ENCODE results near the gene CREBRF.
A peak's percentile ranks its signal among the peaks of the same experiment; 100 is the strongest.
"Not testable (repeated sequence)": the region's sequence is repeated elsewhere in the genome, so short reads cannot be mapped to it uniquely, and the experiment has no call there.

CREBRF gene

GRCh38 chr5:173114536-173114935, 58.4 kb downstream of the CREBRF start:
- no peaks in the 10 kb centered on the region for H3K4me1 ChIP-seq (ENCODE audit: control insufficient read depth, insufficient read depth, low read length)
- no peaks in the 10 kb centered on the region for H3K27me3 ChIP-seq (ENCODE audit: control insufficient read depth, insufficient read depth, low read length)
- peaks cover 4% of the 10 kb centered on the region; the same call in 1 of the 2 replicates for H3K36me3 ChIP-seq (ENCODE audit: control insufficient read depth, insufficient read depth, low read length)
- H3K27ac ChIP-seq (ENCODE audit: low read depth, low read length) = no peak overlapping the region
- H3K9ac ChIP-seq (ENCODE audit: low read depth, low read length) = no peak overlapping the region
- H3K9me3 ChIP-seq (ENCODE audit: control insufficient read depth, insufficient read depth, low read length) = no peaks in the 10 kb centered on the region
- no peak overlapping the region for H3K4me3 ChIP-seq (ENCODE audit: low read depth, low read length)

GRCh38 chr5:173119719-173120118, 63.6 kb downstream of the CREBRF start:
- H3K36me3 ChIP-seq (ENCODE audit: control insufficient read depth, insufficient read depth, low read length) = no peaks in the 10 kb centered on the region

GRCh38 chr5:173123416-173123815, 67.3 kb downstream of the CREBRF start:
- Histone ChIP-seq H3K9me3 (ENCODE audit: control insufficient read depth, insufficient read depth, low read length) (no peaks in the 10 kb centered on the region), H3K27me3 (ENCODE audit: control insufficient read depth, insufficient read depth, low read length) (no peaks in the 10 kb centered on the region), H3K4me3 (ENCODE audit: low read depth, low read length) (no peak overlapping the region), H3K36me3 (ENCODE audit: control insufficient read depth, insufficient read depth, low read length) (no peaks in the 10 kb centered on the region), H3K4me1 (ENCODE audit: control insufficient read depth, insufficient read depth, low read length) (no peaks in the 10 kb centered on the region), H3K27ac (ENCODE audit: low read depth, low read length) (no peak overlapping the region), H3K9ac (ENCODE audit: low read depth, low read length) (no peak overlapping the region)

More at GRCh38 chr5:173119719-173120118, 63.6 kb downstream of the CREBRF start:
- Histone ChIP-seq H3K27ac (ENCODE audit: low read depth, low read length) (no peak overlapping the region), H3K9me3 (ENCODE audit: control insufficient read depth, insufficient read depth, low read length) (no peaks in the 10 kb centered on the region), H3K9ac (ENCODE audit: low read depth, low read length) (no peak overlapping the region), H3K4me3 (ENCODE audit: low read depth, low read length) (no peak overlapping the region), H3K4me1 (ENCODE audit: control insufficient read depth, insufficient read depth, low read length) (no peaks in the 10 kb centered on the region), H3K27me3 (ENCODE audit: control insufficient read depth, insufficient read depth, low read length) (no peaks in the 10 kb centered on the region)

DNA sequence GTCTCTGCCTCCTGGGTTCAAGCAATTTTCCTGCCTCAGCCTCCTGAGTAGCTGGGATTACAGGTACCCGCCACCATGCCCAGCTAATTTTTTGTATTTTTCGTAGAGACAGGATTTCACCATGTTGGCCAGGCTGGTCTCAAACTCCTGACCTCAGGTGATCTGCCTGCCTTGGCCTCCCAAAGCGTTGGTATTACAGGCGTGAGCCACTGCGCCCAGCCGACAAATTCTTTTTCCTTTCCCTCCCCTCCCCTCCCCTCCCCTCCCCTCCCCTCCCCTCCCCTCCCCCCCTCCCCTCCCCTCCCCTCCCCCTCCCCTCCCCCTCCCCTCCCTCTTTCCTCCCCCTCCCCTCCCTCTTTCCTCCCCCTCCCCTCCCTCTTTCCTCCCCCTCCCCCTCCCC, 76.0 kb downstream of the CREBRF start:
- not testable (repeated sequence) for H3K27me3 ChIP-seq (ENCODE audit: control insufficient read depth, insufficient read depth, low read length); H3K9ac ChIP-seq (ENCODE audit: low read depth, low read length); H3K27ac ChIP-seq (ENCODE audit: low read depth, low read length); H3K36me3 ChIP-seq (ENCODE audit: control insufficient read depth, insufficient read depth, low read length); H3K9me3 ChIP-seq (ENCODE audit: control insufficient read depth, insufficient read depth, low read length); H3K4me1 ChIP-seq (ENCODE audit: control insufficient read depth, insufficient read depth, low read length); H3K4me3 ChIP-seq (ENCODE audit: low read depth, low read length)

GRCh38 chr5:173138707-173139106, 82.6 kb downstream of the CREBRF start:
- H3K9ac ChIP-seq (ENCODE audit: low read depth, low read length) = no peak overlapping the region
- H3K36me3 ChIP-seq (ENCODE audit: control insufficient read depth, insufficient read depth, low read length) = no peaks in the 10 kb centered on the region
- peak overlapping the region; percentile 6; the same call in 1 of the 2 replicates for H3K4me3 ChIP-seq (ENCODE audit: low read depth, low read length)
- no peak overlapping the region for H3K27ac ChIP-seq (ENCODE audit: low read depth, low read length)
- no peaks in the 10 kb centered on the region for H3K27me3 ChIP-seq (ENCODE audit: control insufficient read depth, insufficient read depth, low read length)
- H3K4me1 ChIP-seq (ENCODE audit: control insufficient read depth, insufficient read depth, low read length) = peaks cover 29% of the 10 kb centered on the region
- H3K9me3 ChIP-seq (ENCODE audit: control insufficient read depth, insufficient read depth, low read length) = no peaks in the 10 kb centered on the region

DNA sequence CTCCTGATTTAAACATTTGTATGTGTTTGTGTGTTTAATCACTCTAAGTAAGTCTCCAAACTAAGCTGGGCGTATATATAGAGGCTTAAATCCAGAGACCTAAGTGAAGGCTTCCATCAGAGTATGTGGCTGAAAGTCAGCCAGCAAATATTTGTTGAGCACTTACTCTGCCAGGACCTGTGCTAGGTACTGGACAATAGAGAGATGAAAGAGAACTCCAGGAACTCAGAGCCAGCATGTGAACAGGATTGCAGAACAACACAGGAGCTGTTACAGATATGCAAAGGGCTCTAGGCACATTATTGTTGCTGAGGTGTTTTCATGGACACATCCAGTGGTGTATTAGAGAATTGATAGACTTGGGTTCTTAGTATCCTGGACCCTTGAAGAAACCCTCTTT, 83.5 kb downstream of the CREBRF start:
- Histone ChIP-seq H3K9ac (ENCODE audit: low read depth, low read length) (no peak overlapping the region), H3K27me3 (ENCODE audit: control insufficient read depth, insufficient read depth, low read length) (no peaks in the 10 kb centered on the region), H3K4me1 (ENCODE audit: control insufficient read depth, insufficient read depth, low read length) (peaks cover 29% of the 10 kb centered on the region), H3K36me3 (ENCODE audit: control insufficient read depth, insufficient read depth, low read length) (no peaks in the 10 kb centered on the region), H3K4me3 (ENCODE audit: low read depth, low read length) (no peak overlapping the region), H3K27ac (ENCODE audit: low read depth, low read length) (peak overlapping the region; percentile 11), H3K9me3 (ENCODE audit: control insufficient read depth, insufficient read depth, low read length) (no peaks in the 10 kb centered on the region)

DNA sequence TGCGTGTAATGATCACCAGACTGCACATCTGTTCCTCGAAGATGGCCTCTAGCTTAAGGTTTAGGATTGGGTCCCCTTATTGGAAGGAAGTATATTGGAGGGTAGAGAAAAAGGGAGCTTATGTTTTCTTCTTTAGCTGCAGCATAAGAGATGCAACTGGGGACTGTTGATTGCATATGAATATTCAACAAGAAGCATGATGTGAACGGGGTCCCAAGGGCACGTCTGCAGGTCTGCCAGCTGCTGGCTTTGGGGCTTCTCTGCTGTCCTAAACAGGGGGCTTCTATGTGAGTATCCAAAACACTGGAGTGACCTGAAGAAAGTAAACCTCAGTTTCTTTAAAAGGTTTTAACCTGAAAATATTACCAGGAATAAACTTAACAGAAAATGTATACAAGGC, 84.6 kb downstream of the CREBRF start:
- H3K27me3 ChIP-seq (ENCODE audit: control insufficient read depth, insufficient read depth, low read length) = no peaks in the 10 kb centered on the region
- H3K36me3 ChIP-seq (ENCODE audit: control insufficient read depth, insufficient read depth, low read length) = no peaks in the 10 kb centered on the region
- H3K9me3 ChIP-seq (ENCODE audit: control insufficient read depth, insufficient read depth, low read length) = no peaks in the 10 kb centered on the region
- H3K9ac ChIP-seq (ENCODE audit: low read depth, low read length) = no peak overlapping the region
- peaks cover 33% of the 10 kb centered on the region for H3K4me1 ChIP-seq (ENCODE audit: control insufficient read depth, insufficient read depth, low read length)
- no peak overlapping the region for H3K27ac ChIP-seq (ENCODE audit: low read depth, low read length)
- H3K4me3 ChIP-seq (ENCODE audit: low read depth, low read length) = no peak overlapping the region

DNA sequence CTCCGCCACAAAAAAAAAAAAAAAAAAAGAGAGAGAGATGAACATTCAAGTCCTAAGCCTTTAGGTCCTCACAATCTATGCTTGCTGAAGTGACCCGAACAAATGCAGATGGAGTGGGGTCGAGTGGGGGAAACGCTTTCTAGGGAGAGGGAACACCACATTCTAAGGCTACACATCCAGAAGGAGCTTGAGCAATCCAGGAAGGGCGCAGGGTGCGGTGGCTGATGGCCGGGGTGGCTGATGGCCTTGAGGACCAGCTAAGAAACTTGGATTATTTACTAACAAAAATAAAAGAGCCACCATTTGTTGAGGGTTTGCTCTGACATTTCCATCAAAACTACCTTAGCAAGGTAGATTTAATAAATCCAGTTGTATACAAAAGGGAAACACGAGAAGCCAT, 87.4 kb downstream of the CREBRF start:
- Histone ChIP-seq H3K4me1 (ENCODE audit: control insufficient read depth, insufficient read depth, low read length) (peaks cover 25% of the 10 kb centered on the region), H3K27ac (ENCODE audit: low read depth, low read length) (no peak overlapping the region), H3K36me3 (ENCODE audit: control insufficient read depth, insufficient read depth, low read length) (peaks cover 8% of the 10 kb centered on the region; the same call in 1 of the 2 replicates), H3K27me3 (ENCODE audit: control insufficient read depth, insufficient read depth, low read length) (no peaks in the 10 kb centered on the region), H3K4me3 (ENCODE audit: low read depth, low read length) (no peak overlapping the region), H3K9me3 (ENCODE audit: control insufficient read depth, insufficient read depth, low read length) (no peaks in the 10 kb centered on the region), H3K9ac (ENCODE audit: low read depth, low read length) (no peak overlapping the region)

DNA sequence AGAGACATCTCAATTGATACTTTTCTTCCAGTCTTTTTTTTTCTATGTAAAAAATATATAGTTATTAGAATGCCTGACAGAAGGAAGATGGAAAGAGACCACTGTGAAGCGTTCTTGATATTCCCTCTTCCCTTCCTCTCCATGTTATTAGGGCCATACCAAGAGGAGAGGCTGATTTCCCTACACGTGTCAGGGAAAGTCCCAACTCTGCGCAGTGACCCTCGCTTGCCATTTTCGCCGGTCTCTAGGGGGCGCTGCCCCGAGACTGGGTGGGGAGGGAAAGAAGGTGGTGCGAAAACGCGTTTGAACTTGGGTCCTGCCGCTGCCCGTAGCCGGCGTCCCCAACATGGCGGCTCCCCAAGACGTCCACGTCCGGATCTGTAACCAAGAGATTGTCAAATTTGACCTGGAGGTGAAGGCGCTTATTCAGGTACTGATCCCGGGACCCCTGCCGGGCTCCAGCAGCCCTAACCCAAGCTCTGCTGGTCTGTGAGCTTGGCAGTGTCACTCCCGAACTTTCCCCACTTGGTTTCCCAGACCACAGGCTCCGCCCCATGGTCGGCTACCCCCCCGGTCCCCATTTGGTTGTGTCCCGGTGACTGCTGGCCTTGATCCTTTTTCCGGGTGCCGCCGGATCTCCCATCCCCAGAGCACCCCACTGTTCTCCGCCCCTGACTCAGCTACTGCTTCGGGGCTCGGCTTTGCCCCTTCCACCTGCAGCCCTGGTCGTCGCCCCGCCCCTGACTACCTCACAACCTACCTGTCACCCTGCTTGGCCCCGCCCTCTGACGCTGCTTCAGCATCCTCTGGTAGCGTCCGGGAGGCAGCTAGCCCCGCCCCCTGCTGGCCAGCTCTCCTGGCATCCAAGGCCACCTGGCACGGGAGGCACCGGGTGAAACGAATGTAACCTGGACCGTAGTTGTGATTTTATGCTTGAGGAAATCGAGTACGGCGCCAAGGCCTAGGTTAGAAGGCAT, 88.3 kb downstream of the CREBRF start, which contains the start of gene BNIP1:
BNIP1 (plus strand) TSS at position 332 of the 977 bp plus-strand sequence; CDS start at position 347, 15 bp downstream.
- Histone ChIP-seq H3K9ac (ENCODE audit: low read depth, low read length) (peak within 1 kb of the TSS; percentile 81), H3K27ac (ENCODE audit: low read depth, low read length) (peak within 1 kb of the TSS; percentile 91), H3K4me1 (ENCODE audit: control insufficient read depth, insufficient read depth, low read length) (peaks cover 16% of the 10 kb centered on the region), H3K9me3 (ENCODE audit: control insufficient read depth, insufficient read depth, low read length) (no peaks in the 10 kb centered on the region), H3K4me3 (ENCODE audit: low read depth, low read length) (peak within 1 kb of the TSS; percentile 100), H3K27me3 (ENCODE audit: control insufficient read depth, insufficient read depth, low read length) (no peaks in the 10 kb centered on the region), H3K36me3 (ENCODE audit: control insufficient read depth, insufficient read depth, low read length) (peaks cover 13% of the 10 kb centered on the region; the same call in 1 of the 2 replicates)

- peaks cover 13% of the 10 kb centered on the region; the same call in 1 of the 2 replicates for H3K36me3 ChIP-seq (ENCODE audit: control insufficient read depth, insufficient read depth, low read length)
- H3K4me1 ChIP-seq (ENCODE audit: control insufficient read depth, insufficient read depth, low read length) = 0 out of 2 replicates have a peak, but pooled peaks cover 4% of the 10 kb centered on the region
- H3K9ac ChIP-seq (ENCODE audit: low read depth, low read length) = no peak overlapping the region
- H3K9me3 ChIP-seq (ENCODE audit: control insufficient read depth, insufficient read depth, low read length) = no peaks in the 10 kb centered on the region
- no peak overlapping the region for H3K27ac ChIP-seq (ENCODE audit: low read depth, low read length)
- no peak overlapping the region for H3K4me3 ChIP-seq (ENCODE audit: low read depth, low read length)
- no peaks in the 10 kb centered on the region for H3K27me3 ChIP-seq (ENCODE audit: control insufficient read depth, insufficient read depth, low read length)
Measured at GRCh38 chr5:173148354-173148753, 92.2 kb downstream of the CREBRF start.

GRCh38 chr5:173152547-173152946, 96.4 kb downstream of the CREBRF start:
- Histone ChIP-seq H3K36me3 (ENCODE audit: control insufficient read depth, insufficient read depth, low read length) (peaks cover 20% of the 10 kb centered on the region), H3K4me1 (ENCODE audit: control insufficient read depth, insufficient read depth, low read length) (no peaks in the 10 kb centered on the region), H3K27ac (ENCODE audit: low read depth, low read length) (no peak overlapping the region), H3K9me3 (ENCODE audit: control insufficient read depth, insufficient read depth, low read length) (no peaks in the 10 kb centered on the region), H3K27me3 (ENCODE audit: control insufficient read depth, insufficient read depth, low read length) (no peaks in the 10 kb centered on the region), H3K9ac (ENCODE audit: low read depth, low read length) (no peak overlapping the region), H3K4me3 (ENCODE audit: low read depth, low read length) (no peak overlapping the region)

Data from HUES48 (cell line).